ENCODE data around the gene TNFSF12.

The TNFSF12 gene

GRCh38 chr17:7563115-7563869 is 14.4 kb downstream of the TNFSF12 start:
- in situ Hi-C loops (cut with MboI; ENCODE audit: low sequenced_read_pairs): no loop called here

- in situ Hi-C loops (cut with MboI; ENCODE audit: low sequenced_read_pairs): no loop called here
Measured at GRCh38 chr17:7569571-7569970, 20.7 kb downstream of the TNFSF12 start.

- in situ Hi-C loops (cut with MboI; ENCODE audit: low sequenced_read_pairs): no loop called here
Measured at GRCh38 chr17:7570351-7570750, 21.5 kb downstream of the TNFSF12 start.

DNA sequence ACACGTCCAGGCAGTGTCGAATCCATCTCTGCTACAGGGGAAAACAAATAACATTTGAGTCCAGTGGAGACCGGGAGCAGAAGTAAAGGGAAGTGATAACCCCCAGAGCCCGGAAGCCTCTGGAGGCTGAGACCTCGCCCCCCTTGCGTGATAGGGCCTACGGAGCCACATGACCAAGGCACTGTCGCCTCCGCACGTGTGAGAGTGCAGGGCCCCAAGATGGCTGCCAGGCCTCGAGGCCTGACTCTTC is 23.4 kb downstream of the TNFSF12 start:
- in situ Hi-C loops (cut with MboI; ENCODE audit: low sequenced_read_pairs): no loop called here

DNA sequence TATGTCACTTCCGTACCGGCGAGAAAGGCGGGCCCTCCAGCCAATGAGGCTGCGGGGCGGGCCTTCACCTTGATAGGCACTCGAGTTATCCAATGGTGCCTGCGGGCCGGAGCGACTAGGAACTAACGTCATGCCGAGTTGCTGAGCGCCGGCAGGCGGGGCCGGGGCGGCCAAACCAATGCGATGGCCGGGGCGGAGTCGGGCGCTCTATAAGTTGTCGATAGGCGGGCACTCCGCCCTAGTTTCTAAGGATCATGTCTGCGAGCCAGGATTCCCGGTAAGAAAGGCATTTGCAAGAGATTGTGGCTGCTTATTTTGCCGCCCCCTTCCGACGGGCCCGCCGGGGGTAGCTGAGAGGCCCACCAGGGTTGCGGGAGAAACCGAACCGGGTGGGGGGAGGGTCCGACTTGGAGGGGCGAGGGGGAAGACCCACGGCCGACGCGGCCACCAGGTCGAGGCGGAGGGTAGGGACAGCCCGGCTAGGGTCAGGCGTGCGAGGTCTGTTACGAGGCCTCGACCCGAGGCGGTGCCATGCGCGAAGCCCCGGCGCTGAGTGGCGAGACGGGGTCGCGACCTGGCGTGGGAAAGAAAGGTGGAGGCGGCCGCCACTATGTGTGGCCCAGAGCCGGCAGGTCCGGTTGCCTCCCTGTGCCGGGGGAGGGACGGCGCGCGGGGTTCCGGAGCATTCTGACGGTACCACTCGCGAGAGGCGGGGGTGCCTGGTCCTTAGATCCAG is 23.9 kb downstream of the TNFSF12 start:
- in situ Hi-C loops (cut with MboI; ENCODE audit: low sequenced_read_pairs): no loop called here

DNA sequence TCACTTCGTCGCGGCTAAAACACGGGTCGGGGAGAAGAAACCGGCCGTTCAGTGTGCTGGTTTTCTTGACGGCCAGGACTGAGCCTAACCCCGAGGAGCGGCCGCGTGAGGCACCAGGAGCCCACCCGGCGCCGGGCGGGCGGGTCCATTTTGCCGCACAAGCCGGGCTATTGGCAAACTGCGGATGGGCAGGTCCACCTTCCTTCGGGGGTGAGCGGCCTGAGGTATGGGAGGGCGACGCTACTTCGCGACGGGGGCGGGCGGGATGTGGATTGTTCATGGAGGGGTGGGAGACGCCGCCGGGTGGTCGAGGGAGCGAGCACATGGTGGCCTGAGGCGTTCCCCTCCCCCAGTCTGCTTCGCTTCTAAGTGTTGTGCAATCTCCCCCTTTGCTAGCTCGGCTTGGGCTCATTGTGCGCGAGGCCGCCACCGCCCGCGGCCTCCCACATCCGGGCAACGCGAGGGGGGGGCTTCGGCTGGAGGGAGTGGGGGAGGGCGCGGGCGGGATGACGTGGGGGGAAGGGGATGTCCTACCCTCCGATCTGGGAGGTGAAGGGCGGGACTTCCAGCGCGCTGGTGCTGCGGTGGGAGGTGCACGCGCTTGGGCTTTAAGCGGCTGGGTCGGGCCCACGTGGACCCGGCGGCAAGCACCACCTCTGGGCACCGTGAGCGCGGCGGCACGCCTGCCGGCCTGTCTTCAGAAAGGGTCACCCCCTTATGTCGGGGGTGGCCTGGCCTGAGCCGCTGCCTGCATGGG is 24.6 kb downstream of the TNFSF12 start:
- in situ Hi-C loops (cut with MboI; ENCODE audit: low sequenced_read_pairs): no loop called here

- in situ Hi-C loops (cut with MboI; ENCODE audit: low sequenced_read_pairs): no loop called here
Measured at GRCh38 chr17:7574176-7574953, 25.5 kb downstream of the TNFSF12 start.

- in situ Hi-C loops (cut with MboI; ENCODE audit: low sequenced_read_pairs): no loop called here
Measured at GRCh38 chr17:7575481-7575883, 26.6 kb downstream of the TNFSF12 start.

DNA sequence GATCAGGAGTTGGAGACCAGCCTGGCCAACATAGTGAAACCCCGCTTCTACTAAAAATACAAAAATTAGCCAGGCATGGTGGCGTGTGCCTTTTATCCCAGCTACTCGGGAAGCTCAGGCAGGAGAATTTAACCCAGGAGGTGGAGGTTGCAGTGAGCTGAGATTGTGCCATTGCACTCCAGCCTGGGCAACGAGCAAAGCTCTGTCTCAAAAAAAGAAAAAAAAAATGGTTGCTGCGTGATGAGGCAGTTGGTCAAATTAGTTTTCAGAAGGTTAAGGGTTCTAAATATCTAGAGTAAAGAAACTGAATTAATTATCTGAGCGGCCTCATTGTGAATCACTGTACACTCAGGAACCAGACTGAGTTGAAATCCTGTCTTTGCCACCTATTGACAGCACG is 27.1 kb downstream of the TNFSF12 start:
- in situ Hi-C loops (cut with MboI; ENCODE audit: low sequenced_read_pairs): no loop called here

DNA sequence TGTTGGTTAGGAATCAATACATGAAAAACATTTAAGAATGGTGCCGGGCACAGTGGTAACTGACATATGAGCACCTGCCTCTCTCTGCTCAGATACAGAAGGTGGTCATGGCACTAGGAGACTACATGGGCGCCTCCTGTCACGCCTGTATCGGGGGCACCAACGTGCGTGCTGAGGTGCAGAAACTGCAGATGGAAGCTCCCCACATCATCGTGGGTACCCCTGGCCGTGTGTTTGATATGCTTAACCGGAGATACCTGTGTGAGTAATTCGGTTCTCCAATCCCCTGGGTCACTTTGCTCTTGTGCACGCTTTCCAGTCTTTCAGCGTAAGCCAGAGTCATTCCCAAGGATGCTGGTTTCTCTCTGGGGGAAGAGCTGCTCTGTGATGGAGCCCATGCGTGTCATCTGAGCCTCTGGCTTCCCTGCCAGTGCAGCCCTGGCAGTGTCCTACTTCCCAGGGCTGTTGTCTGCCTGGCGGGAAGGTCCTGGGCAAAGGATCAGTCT is 27.6 kb downstream of the TNFSF12 start:
- in situ Hi-C loops (cut with MboI; ENCODE audit: low sequenced_read_pairs): no loop called here

GRCh38 chr17:7577327-7578199 is 28.7 kb downstream of the TNFSF12 start:
- in situ Hi-C loops (cut with MboI; ENCODE audit: low sequenced_read_pairs): no loop called here

GRCh38 chr17:7579001-7579833 is 30.4 kb downstream of the TNFSF12 start, which contains the start of gene CD68:
CD68 (plus strand) TSS chr17:7579638; CDS start chr17:7579678, 40 bp downstream.
- in situ Hi-C loops (cut with MboI; ENCODE audit: low sequenced_read_pairs): no loop called here

DNA sequence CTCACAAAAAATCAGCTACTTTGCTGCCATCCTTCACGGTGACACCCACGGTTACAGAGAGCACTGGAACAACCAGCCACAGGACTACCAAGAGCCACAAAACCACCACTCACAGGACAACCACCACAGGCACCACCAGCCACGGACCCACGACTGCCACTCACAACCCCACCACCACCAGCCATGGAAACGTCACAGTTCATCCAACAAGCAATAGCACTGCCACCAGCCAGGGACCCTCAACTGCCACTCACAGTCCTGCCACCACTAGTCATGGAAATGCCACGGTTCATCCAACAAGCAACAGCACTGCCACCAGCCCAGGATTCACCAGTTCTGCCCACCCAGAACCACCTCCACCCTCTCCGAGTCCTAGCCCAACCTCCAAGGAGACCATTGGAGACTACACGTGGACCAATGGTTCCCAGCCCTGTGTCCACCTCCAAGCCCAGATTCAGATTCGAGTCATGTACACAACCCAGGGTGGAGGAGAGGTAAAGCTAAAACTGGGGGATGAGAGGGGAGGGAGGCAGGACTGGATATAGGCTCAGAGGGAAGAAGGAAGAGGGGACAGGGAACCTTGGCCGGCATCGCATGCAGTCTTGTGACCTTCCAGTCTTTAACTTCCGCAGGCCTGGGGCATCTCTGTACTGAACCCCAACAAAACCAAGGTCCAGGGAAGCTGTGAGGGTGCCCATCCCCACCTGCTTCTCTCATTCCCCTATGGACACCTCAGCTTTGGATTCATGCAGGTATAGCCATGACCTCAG is 31.2 kb downstream of the TNFSF12 start:
- in situ Hi-C loops (cut with MboI; ENCODE audit: low sequenced_read_pairs): no loop called here

DNA sequence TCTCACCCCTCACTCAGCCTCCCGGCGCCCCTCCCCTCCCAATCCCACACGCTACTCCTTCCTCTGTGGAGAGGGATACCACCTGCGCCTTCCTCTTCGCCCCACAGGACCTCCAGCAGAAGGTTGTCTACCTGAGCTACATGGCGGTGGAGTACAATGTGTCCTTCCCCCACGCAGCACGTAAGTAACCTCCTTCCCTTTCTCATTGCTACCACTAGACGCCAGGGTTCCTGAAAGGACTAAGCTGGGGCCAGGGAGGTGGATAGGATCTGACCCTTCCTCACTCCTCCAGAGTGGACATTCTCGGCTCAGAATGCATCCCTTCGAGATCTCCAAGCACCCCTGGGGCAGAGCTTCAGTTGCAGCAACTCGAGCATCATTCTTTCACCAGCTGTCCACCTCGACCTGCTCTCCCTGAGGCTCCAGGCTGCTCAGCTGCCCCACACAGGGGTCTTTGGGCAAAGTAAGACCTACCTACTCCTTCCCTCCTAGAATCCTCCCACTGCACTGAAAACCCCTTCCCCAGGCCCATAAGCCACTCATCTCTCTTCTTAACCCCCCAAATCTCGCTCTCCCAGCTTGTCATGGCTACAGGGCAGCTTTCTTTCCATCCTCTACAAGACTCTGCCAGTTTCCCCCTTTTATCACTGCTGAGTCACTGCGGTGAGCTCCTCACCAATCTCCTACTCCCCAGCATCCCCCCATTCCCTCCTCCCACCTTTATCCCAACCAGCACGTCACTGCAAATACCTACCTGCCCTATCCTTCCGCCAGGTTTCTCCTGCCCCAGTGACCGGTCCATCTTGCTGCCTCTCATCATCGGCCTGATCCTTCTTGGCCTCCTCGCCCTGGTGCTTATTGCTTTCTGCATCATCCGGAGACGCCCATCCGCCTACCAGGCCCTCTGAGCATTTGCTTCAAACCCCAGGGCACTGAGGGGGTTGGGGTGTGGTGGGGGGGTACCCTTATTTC is 32.0 kb downstream of the TNFSF12 start:
- in situ Hi-C loops (cut with MboI; ENCODE audit: low sequenced_read_pairs): no loop called here

GRCh38 chr17:7582396-7583252 is 33.8 kb downstream of the TNFSF12 start:
- in situ Hi-C loops (cut with MboI; ENCODE audit: low sequenced_read_pairs): no loop called here
